OCI-LY7 (cell line): ENCODE results near the gene RAP2B.

Experiments
- EZH2phosphoT487 ChIP-seq: fragments of 200-600 bp; sonication (generic); IDR thresholded peaks from 2 replicates; pipeline ENCODE4 v1.6.1; 2018; ENCODE audit warnings: low read depth, borderline replicate concordance, mild to moderate bottlenecking, mixed run types, antibody characterized with exemption, low read length, moderate library complexity, mixed read lengths
- TF ChIP-seq, protein P1 (sequence below): fragments of 200-600 bp; sonication (generic); conservative IDR thresholded peaks from 2 replicates; pipeline ENCODE4 v1.5.1; 2014; ENCODE audit warnings: mild to moderate bottlenecking, antibody characterized with exemption, low read length, moderate library complexity, mixed read lengths

DNA sequence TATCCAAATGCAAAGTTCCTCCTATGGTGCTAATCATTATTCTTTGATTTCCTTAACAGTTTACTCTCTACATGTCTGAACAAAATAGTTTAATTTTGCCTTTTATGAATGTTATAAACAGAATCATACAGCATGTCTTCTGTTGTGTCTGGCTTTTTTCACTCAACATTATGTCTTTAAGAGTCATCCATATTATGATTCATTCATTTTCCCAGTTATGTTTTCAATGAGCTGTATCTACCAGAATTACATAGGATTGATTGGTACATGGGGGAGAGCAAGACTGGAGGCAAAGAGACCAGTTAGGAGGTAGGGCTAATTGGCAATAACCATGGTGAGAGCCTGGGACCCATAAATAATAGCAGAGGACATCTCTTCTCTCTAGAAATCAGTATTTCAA is 16.6 kb upstream of the RAP2B start:
- TF ChIP-seq, protein P1, sequence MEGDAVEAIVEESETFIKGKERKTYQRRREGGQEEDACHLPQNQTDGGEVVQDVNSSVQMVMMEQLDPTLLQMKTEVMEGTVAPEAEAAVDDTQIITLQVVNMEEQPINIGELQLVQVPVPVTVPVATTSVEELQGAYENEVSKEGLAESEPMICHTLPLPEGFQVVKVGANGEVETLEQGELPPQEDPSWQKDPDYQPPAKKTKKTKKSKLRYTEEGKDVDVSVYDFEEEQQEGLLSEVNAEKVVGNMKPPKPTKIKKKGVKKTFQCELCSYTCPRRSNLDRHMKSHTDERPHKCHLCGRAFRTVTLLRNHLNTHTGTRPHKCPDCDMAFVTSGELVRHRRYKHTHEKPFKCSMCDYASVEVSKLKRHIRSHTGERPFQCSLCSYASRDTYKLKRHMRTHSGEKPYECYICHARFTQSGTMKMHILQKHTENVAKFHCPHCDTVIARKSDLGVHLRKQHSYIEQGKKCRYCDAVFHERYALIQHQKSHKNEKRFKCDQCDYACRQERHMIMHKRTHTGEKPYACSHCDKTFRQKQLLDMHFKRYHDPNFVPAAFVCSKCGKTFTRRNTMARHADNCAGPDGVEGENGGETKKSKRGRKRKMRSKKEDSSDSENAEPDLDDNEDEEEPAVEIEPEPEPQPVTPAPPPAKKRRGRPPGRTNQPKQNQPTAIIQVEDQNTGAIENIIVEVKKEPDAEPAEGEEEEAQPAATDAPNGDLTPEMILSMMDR, result no peak
- TF ChIP-seq EZH2phosphoT487, result no peak
